Neural crest cell (in vitro differentiated cells): ENCODE data around the gene DCAF7. TPM values are rescaled to one million over a fixed set of nuclear protein-coding genes. Genes with fewer than 3 reads are reported as not detected.

Experiments used
- DNase-seq: peaks from one replicate; pipeline ENCODE4 v3.0.0; 2021; ENCODE audit warnings: low read depth, mixed read lengths, low spot score
- H3K27ac Mint-ChIP-seq: one replicate; pipeline ENCODE4 v1.8.0; 2021; ENCODE audit warnings: mild to moderate bottlenecking, mixed read lengths; ENCODE audit not compliant: unreplicated experiment
- H3K27me3 Mint-ChIP-seq: 2 replicates; pipeline ENCODE4 v1.8.0; 2021; ENCODE audit warnings: low read depth, mild to moderate bottlenecking, mixed read lengths
- H3K36me3 Mint-ChIP-seq: 2 replicates; pipeline ENCODE4 v1.8.0; 2021; ENCODE audit warnings: low read depth, mild to moderate bottlenecking, mixed read lengths
- H3K4me1 Mint-ChIP-seq: 2 replicates; pipeline ENCODE4 v1.8.0; 2021; ENCODE audit warnings: mixed read lengths
- H3K4me3 Mint-ChIP-seq: one replicate; pipeline ENCODE4 v1.8.0; 2021; ENCODE audit warnings: mild to moderate bottlenecking, mixed read lengths
- H3K9me3 Mint-ChIP-seq: 2 replicates; pipeline ENCODE4 v1.8.0; 2021; ENCODE audit warnings: mixed read lengths
- CTCF ChIP-seq: fragments of 200-600 bp; sonication (generic); conservative IDR thresholded peaks from 2 replicates; pipeline ENCODE4 v1.5.0; 2021; ENCODE audit warnings: antibody characterized with exemption, mild to moderate bottlenecking
- total RNA-seq: library from RNA; stranded (reverse); gene quantifications from 2 replicates; pipeline ENCODE4 v1.2.1, GENCODE V29; 2021

Gene DCAF7
- total RNA-seq, 1 donor from 2014 or later, result 146 TPM

- Mint-ChIP-seq H3K27ac (peak overlapping the region; percentile 24), H3K4me3 (peak overlapping the region; percentile 99), H3K36me3 (no peaks in the 10 kb centered on the region), H3K4me1 (peaks cover 28% of the 10 kb centered on the region), H3K9me3 (no peaks in the 10 kb centered on the region), H3K27me3 (no peaks in the 10 kb centered on the region)
- TF ChIP-seq CTCF, result no peak
- DNase-seq, result no peak
Measured at GRCh38 chr17:63623786-63624530, 73.7 kb downstream of the DCAF7 start.

GRCh38 chr17:63624531-63624880 lies 74.2 kb downstream of the DCAF7 start:
- H3K36me3 Mint-ChIP-seq, result no peaks in the 10 kb centered on the region
- H3K27me3 Mint-ChIP-seq, result no peaks in the 10 kb centered on the region
- H3K9me3 Mint-ChIP-seq, result no peaks in the 10 kb centered on the region
- peak overlapping the region; percentile 99 for H3K4me3 Mint-ChIP-seq
- DNase-seq, result no peak
- TF ChIP-seq CTCF, result no peak
- peaks cover 28% of the 10 kb centered on the region for H3K4me1 Mint-ChIP-seq
- no peak overlapping the region for H3K27ac Mint-ChIP-seq

GRCh38 chr17:63626551-63627180 lies 76.4 kb downstream of the DCAF7 start:
- H3K4me1 Mint-ChIP-seq, result peaks cover 21% of the 10 kb centered on the region
- H3K36me3 Mint-ChIP-seq, result no peaks in the 10 kb centered on the region
- no peak for DNase-seq
- H3K4me3 Mint-ChIP-seq, result peak overlapping the region; percentile 18
- no peak for TF ChIP-seq CTCF
- no peaks in the 10 kb centered on the region for H3K9me3 Mint-ChIP-seq
- H3K27ac Mint-ChIP-seq, result no peak overlapping the region
- no peaks in the 10 kb centered on the region for H3K27me3 Mint-ChIP-seq

- Mint-ChIP-seq H3K9me3 (no peaks in the 10 kb centered on the region), H3K27me3 (no peaks in the 10 kb centered on the region), H3K27ac (no peak overlapping the region), H3K4me1 (peaks cover 18% of the 10 kb centered on the region), H3K4me3 (no peak overlapping the region), H3K36me3 (peaks cover 2% of the 10 kb centered on the region)
- DNase-seq, result no peak
- TF ChIP-seq CTCF, result no peak
Measured at GRCh38 chr17:63629627-63630026, 79.3 kb downstream of the DCAF7 start.

- Mint-ChIP-seq H3K9me3 (no peaks in the 10 kb centered on the region), H3K4me3 (no peak overlapping the region), H3K27me3 (no peaks in the 10 kb centered on the region), H3K4me1 (peaks cover 16% of the 10 kb centered on the region), H3K36me3 (peaks cover 2% of the 10 kb centered on the region), H3K27ac (no peak overlapping the region)
- TF ChIP-seq CTCF, result no peak
- no peak for DNase-seq
Measured at GRCh38 chr17:63631062-63631461, 80.8 kb downstream of the DCAF7 start.
